Sigmoid colon (tissue), 4 donors: ENCODE measurements around the gene PRSS38.

Experiments used
- EP300 ChIP-seq, 4 donors: sonication (generic); formaldehyde crosslinking; IDR thresholded peaks; one replicate each; pipeline ENCODE4 v1.6.1; 2017; ENCODE audit warnings: antibody characterized with exemption in 4 of 4
- POLR2A ChIP-seq, 2 donors: fragments of 450-650 bp; IDR thresholded peaks; one replicate each; pipeline ENCODE4 v1.6.1; 2016; ENCODE audit warnings: antibody characterized with exemption in 2 of 2, mild to moderate bottlenecking in 2 of 2, moderate library complexity in 2 of 2
- POLR2AphosphoS5 ChIP-seq, 4 donors: sonication (generic); formaldehyde crosslinking; IDR thresholded peaks; one replicate each; pipeline ENCODE4 v1.6.1; 2017; ENCODE audit warnings: antibody characterized with exemption in 4 of 4
- TF ChIP-seq, protein P1 (sequence below), 4 experiments: fragments of 450-650 bp in 3 of 4; fragments of 200-600 bp in 1 of 4; IDR thresholded peaks; one replicate each; pipeline ENCODE4 v1.5.1; 2016 to 2019; ENCODE audit warnings: antibody characterized with exemption in 4 of 4, mild to moderate bottlenecking in 3 of 4, moderate library complexity in 2 of 4

DNA sequence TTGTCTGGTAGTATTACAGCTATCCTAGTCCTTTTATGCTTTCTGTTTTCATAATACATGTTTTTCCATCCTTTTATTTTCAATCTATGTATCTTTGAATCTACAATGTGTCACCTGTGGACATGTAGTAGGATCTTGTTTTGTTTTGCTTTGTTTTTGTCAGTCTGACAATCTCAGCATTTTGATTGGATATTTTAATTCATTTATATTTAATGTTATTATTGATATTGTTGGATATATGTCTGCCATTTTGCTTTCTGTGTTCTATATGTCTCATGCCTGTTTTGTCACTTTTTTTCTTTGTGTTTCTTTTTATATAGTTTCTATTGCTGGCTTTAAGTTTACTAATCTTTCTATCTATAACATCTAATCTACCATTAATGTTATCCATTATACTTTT lies 11.5 kb upstream of the PRSS38 start:
- TF ChIP-seq, protein P1, sequence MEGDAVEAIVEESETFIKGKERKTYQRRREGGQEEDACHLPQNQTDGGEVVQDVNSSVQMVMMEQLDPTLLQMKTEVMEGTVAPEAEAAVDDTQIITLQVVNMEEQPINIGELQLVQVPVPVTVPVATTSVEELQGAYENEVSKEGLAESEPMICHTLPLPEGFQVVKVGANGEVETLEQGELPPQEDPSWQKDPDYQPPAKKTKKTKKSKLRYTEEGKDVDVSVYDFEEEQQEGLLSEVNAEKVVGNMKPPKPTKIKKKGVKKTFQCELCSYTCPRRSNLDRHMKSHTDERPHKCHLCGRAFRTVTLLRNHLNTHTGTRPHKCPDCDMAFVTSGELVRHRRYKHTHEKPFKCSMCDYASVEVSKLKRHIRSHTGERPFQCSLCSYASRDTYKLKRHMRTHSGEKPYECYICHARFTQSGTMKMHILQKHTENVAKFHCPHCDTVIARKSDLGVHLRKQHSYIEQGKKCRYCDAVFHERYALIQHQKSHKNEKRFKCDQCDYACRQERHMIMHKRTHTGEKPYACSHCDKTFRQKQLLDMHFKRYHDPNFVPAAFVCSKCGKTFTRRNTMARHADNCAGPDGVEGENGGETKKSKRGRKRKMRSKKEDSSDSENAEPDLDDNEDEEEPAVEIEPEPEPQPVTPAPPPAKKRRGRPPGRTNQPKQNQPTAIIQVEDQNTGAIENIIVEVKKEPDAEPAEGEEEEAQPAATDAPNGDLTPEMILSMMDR (IDR thresholded peaks at IDR 0.05), result no peak
- TF ChIP-seq EP300 (IDR thresholded peaks at IDR 0.05), result no peak
- TF ChIP-seq POLR2A (IDR thresholded peaks at IDR 0.05), result no peak
- TF ChIP-seq POLR2AphosphoS5 (IDR thresholded peaks at IDR 0.05), result no peak
